Mesendoderm (in vitro differentiated cells): ENCODE results near the gene VRK2.
"Not testable (repeated sequence)": the region's sequence is repeated elsewhere in the genome, so short reads cannot be mapped to it uniquely, and the experiment has no call there.

Source experiments
- DNase-seq: peaks from one replicate; pipeline ENCODE4 v3.0.0; 2013
- H2AK5ac ChIP-seq: 2 replicates; pipeline ENCODE4 v1.6.1; 2013; ENCODE audit warnings: low read length, inconsistent platforms
- H2BK120ac ChIP-seq: 2 replicates; pipeline ENCODE4 v1.6.1; 2013; ENCODE audit warnings: low read depth, mild to moderate bottlenecking, low read length, moderate library complexity, mixed read lengths
- H2BK15ac ChIP-seq: replicated peaks from 2 replicates; pipeline ENCODE4 v1.6.1; 2013; ENCODE audit warnings: low read depth, mild to moderate bottlenecking, moderate library complexity
- H2BK5ac ChIP-seq: 2 replicates; pipeline ENCODE4 v1.6.1; 2013; ENCODE audit warnings: low read length, inconsistent platforms
- H3K18ac ChIP-seq: 2 replicates; pipeline ENCODE4 v1.6.1; 2013; ENCODE audit warnings: mild to moderate bottlenecking, low read length, mixed read lengths
- H3K23ac ChIP-seq: one replicate; pipeline ENCODE4 v1.6.1; 2013; ENCODE audit warnings: low read length
- H3K27ac ChIP-seq: 2 replicates; pipeline ENCODE4 v1.5.1; 2013; ENCODE audit warnings: low read depth, mild to moderate bottlenecking, inconsistent platforms, low read length, moderate library complexity
- H3K27me3 ChIP-seq: 2 replicates; pipeline ENCODE4 v1.6.1; 2013; ENCODE audit warnings: low read length, control low read depth, mild to moderate bottlenecking, inconsistent platforms; ENCODE audit not compliant: insufficient read depth, poor library complexity
- H3K36me3 ChIP-seq: 2 replicates; pipeline ENCODE4 v1.6.1; 2013; ENCODE audit warnings: low read length, inconsistent platforms; ENCODE audit not compliant: control insufficient read depth, insufficient read depth
- H3K4ac ChIP-seq: one replicate; pipeline ENCODE4 v1.6.1; 2013; ENCODE audit warnings: low read depth, mild to moderate bottlenecking, low read length, moderate library complexity
- H3K4me1 ChIP-seq: 2 replicates; pipeline ENCODE4 v1.6.1; 2013; ENCODE audit warnings: low read depth, low read length, inconsistent platforms; ENCODE audit not compliant: control insufficient read depth
- H3K4me2 ChIP-seq: 2 replicates; pipeline ENCODE4 v1.6.1; 2013; ENCODE audit warnings: low read length
- H3K4me3 ChIP-seq: 2 replicates; pipeline ENCODE4 v1.5.1; 2013; ENCODE audit warnings: mild to moderate bottlenecking, low read length
- H3K56ac ChIP-seq: one replicate; pipeline ENCODE4 v1.6.1; 2013; ENCODE audit warnings: low read length
- H3K79me1 ChIP-seq: 2 replicates; pipeline ENCODE4 v1.6.1; 2013; ENCODE audit warnings: low read length, inconsistent platforms
- H3K79me2 ChIP-seq: 2 replicates; pipeline ENCODE4 v1.6.1; 2013; ENCODE audit warnings: mild to moderate bottlenecking, low read length; ENCODE audit not compliant: control insufficient read depth, insufficient read depth
- H3K9ac ChIP-seq: 2 replicates; pipeline ENCODE4 v1.6.1; 2013; ENCODE audit warnings: low read length, inconsistent platforms
- H4K5ac ChIP-seq: one replicate; pipeline ENCODE4 v1.6.1; 2013; ENCODE audit warnings: low read length
- H4K8ac ChIP-seq: one replicate; pipeline ENCODE4 v1.6.1; 2013; ENCODE audit warnings: low read depth, mild to moderate bottlenecking, control low read depth, low read length, moderate library complexity
- WGBS: extraction: QIAGEN DNeasy Blood & Tissue Kit; methylation state at CpG from one replicate; pipeline ENCODE4 v1.1.7; 2013; ENCODE audit warnings: low lambda C conversion rate, missing lambda C conversion rate; ENCODE audit not compliant: insufficient coverage; ENCODE audit errors: extremely low coverage; 5-methylcytosine and 5-hydroxymethylcytosine counted together

Gene VRK2

GRCh38 chr2:58101500-58101899, 54.9 kb downstream of the VRK2 start:
- Histone ChIP-seq H3K4ac (no peak overlapping the region), H3K9ac (no peak overlapping the region), H2BK15ac (no peak overlapping the region), H3K79me2 (no peaks in the 10 kb centered on the region), H3K4me2 (no peak overlapping the region), H3K27ac (no peak overlapping the region), H2BK120ac (no peak overlapping the region), H3K79me1 (no peaks in the 10 kb centered on the region), H2AK5ac (no peak overlapping the region), H4K8ac (no peak overlapping the region), H3K27me3 (no peaks in the 10 kb centered on the region), H3K23ac (no peak overlapping the region), H3K56ac (no peak overlapping the region), H4K5ac (no peak overlapping the region), H3K18ac (no peak overlapping the region), H3K36me3 (no peaks in the 10 kb centered on the region), H3K4me3 (no peak overlapping the region), H2BK5ac (no peak overlapping the region), H3K4me1 (no peaks in the 10 kb centered on the region)
- no peak for DNase-seq

GRCh38 chr2:58106896-58107295, 60.3 kb downstream of the VRK2 start:
- no peak overlapping the region for H3K9ac ChIP-seq
- no peak overlapping the region for H3K23ac ChIP-seq
- H3K4me2 ChIP-seq = no peak overlapping the region
- H2BK5ac ChIP-seq = no peak overlapping the region
- no peaks in the 10 kb centered on the region for H3K79me1 ChIP-seq
- no peak overlapping the region for H3K27ac ChIP-seq
- no peak overlapping the region for H3K56ac ChIP-seq
- no peaks in the 10 kb centered on the region for H3K79me2 ChIP-seq
- H3K4me3 ChIP-seq = no peak overlapping the region
- no peak overlapping the region for H2AK5ac ChIP-seq
- no peaks in the 10 kb centered on the region for H3K4me1 ChIP-seq
- H3K4ac ChIP-seq = no peak overlapping the region
- no peaks in the 10 kb centered on the region for H3K36me3 ChIP-seq
- H4K8ac ChIP-seq = no peak overlapping the region
- H3K27me3 ChIP-seq = no peaks in the 10 kb centered on the region
- H3K18ac ChIP-seq = no peak overlapping the region
- no peak overlapping the region for H2BK15ac ChIP-seq
- H2BK120ac ChIP-seq = no peak overlapping the region
- no peak for DNase-seq
- no peak overlapping the region for H4K5ac ChIP-seq

GRCh38 chr2:58107803-58108710, 61.5 kb downstream of the VRK2 start:
- Histone ChIP-seq H4K8ac (no peak overlapping the region), H3K27ac (no peak overlapping the region), H3K4me1 (no peaks in the 10 kb centered on the region), H2BK15ac (no peak overlapping the region), H3K23ac (no peak overlapping the region), H3K79me1 (no peaks in the 10 kb centered on the region), H3K36me3 (no peaks in the 10 kb centered on the region), H2BK120ac (no peak overlapping the region), H2BK5ac (no peak overlapping the region), H4K5ac (no peak overlapping the region), H2AK5ac (no peak overlapping the region), H3K18ac (no peak overlapping the region), H3K4me2 (no peak overlapping the region), H3K4ac (no peak overlapping the region), H3K79me2 (no peaks in the 10 kb centered on the region), H3K27me3 (no peaks in the 10 kb centered on the region), H3K4me3 (no peak overlapping the region), H3K9ac (no peak overlapping the region), H3K56ac (no peak overlapping the region)
- no peak for DNase-seq
- no CpG with 5 or more reads among the region's 10 CpGs for WGBS

GRCh38 chr2:58109481-58109880, 62.9 kb downstream of the VRK2 start:
- Histone ChIP-seq H3K23ac (no peak overlapping the region), H3K27me3 (no peaks in the 10 kb centered on the region), H4K5ac (no peak overlapping the region), H3K79me2 (no peaks in the 10 kb centered on the region), H3K36me3 (no peaks in the 10 kb centered on the region), H3K9ac (no peak overlapping the region), H3K27ac (no peak overlapping the region), H3K4me1 (no peaks in the 10 kb centered on the region), H2BK120ac (no peak overlapping the region), H2AK5ac (no peak overlapping the region), H3K18ac (no peak overlapping the region), H3K4me2 (no peak overlapping the region), H3K4me3 (no peak overlapping the region), H2BK5ac (no peak overlapping the region), H3K4ac (no peak overlapping the region), H3K79me1 (no peaks in the 10 kb centered on the region), H4K8ac (no peak overlapping the region), H2BK15ac (no peak overlapping the region), H3K56ac (no peak overlapping the region)
- WGBS = no CpG with 5 or more reads among the region's 2 CpGs
- DNase-seq = peak; percentile 85

DNA sequence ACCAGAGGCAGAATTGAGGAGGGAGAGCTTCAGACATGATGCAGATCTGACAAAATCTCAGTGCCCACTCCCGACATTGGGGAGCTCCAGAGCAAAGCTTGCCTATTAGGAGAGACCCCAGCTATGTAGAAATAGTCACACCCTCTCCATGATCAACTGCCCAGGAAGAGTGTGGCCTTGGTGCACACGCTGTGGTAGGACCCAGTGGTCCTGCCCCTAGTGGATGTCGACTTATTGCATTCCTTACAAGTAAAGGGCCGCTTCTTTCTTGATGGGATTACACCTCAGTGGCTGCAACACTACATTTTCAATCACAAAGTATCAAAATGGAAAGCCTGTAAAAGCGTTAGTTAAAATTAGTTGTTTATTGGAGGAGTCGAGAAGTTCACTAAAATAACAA, 64.2 kb downstream of the VRK2 start:
- Histone ChIP-seq H2AK5ac (no peak overlapping the region), H3K79me1 (no peaks in the 10 kb centered on the region), H4K5ac (no peak overlapping the region), H3K79me2 (no peaks in the 10 kb centered on the region), H4K8ac (no peak overlapping the region), H2BK120ac (no peak overlapping the region), H3K56ac (no peak overlapping the region), H3K18ac (no peak overlapping the region), H3K9ac (no peak overlapping the region), H3K4me3 (no peak overlapping the region), H3K4me1 (no peaks in the 10 kb centered on the region), H3K36me3 (no peaks in the 10 kb centered on the region), H3K23ac (no peak overlapping the region), H2BK15ac (no peak overlapping the region), H3K4me2 (no peak overlapping the region), H3K27ac (no peak overlapping the region), H2BK5ac (no peak overlapping the region), H3K27me3 (no peaks in the 10 kb centered on the region), H3K4ac (no peak overlapping the region)
- WGBS = no CpG with 5 or more reads among the region's 6 CpGs
- peak; percentile 56 for DNase-seq

- not testable (repeated sequence) for H2BK15ac ChIP-seq, H3K27ac ChIP-seq, H3K79me1 ChIP-seq
These were observed 67.0 kb downstream of the VRK2 start for GRCh38 chr2:58113563-58113962.

More at GRCh38 chr2:58113563-58113962, 67.0 kb downstream of the VRK2 start:
- H2BK5ac ChIP-seq, H3K4me3 ChIP-seq, H3K4me2 ChIP-seq, H3K4me1 ChIP-seq, H3K79me2 ChIP-seq, H3K9ac ChIP-seq, H3K36me3 ChIP-seq, H3K18ac ChIP-seq, H4K8ac ChIP-seq, H2AK5ac ChIP-seq, H4K5ac ChIP-seq, H3K27me3 ChIP-seq, H3K4ac ChIP-seq, H3K56ac ChIP-seq, H3K23ac ChIP-seq, H2BK120ac ChIP-seq: not testable (repeated sequence)
- no CpG with 5 or more reads among the region's 9 CpGs for WGBS
- DNase-seq = peak; percentile 53
